GM12878 (cell line): ENCODE data around the gene SARDH. TPM values are rescaled to one million over a fixed set of nuclear protein-coding genes. Genes with fewer than 3 reads are reported as not detected.

Source experiments
- ATAC-seq: fragments of 200-7000 bp; cut with Tn5 transposase; 3 replicates; pipeline ENCODE4 v1.9.1; 2020; ENCODE audit warnings: mild to moderate bottlenecking, moderate library complexity
- BruUV-seq: library from RNA; stranded (reverse); fragments of 400-500 nt; replicated peaks from 2 replicates; lab custom pipeline; 2021; lab: Mats Ljungman, UMichigan
- CTCF ChIA-PET: fragments of 300-600 bp; sonication (Branson Sonifier 250); formaldehyde crosslinking; extraction: SDS; loops from one replicate; lab custom pipeline; 2021; ENCODE audit warnings: inconsistent platforms; lab: Yijun Ruan, JAX
- POLR2A ChIA-PET: fragments of 350-600 bp; formaldehyde crosslinking; extraction: SDS; loops from one replicate; lab custom pipeline; 2021; ENCODE audit warnings: inconsistent platforms; lab: Charles Lee
- RAD21 ChIA-PET: fragments of 300-600 bp; sonication (Branson Sonifier 250); formaldehyde crosslinking; loops from one replicate; lab custom pipeline; 2023; ENCODE audit warnings: antibody characterized with exemption; ENCODE audit not compliant: unreplicated experiment; lab: Charles Lee
- SMC1A ChIA-PET: fragments of 300-600 bp; sonication (Branson Sonifier 250); formaldehyde crosslinking; loops from one replicate; lab custom pipeline; 2023; ENCODE audit not compliant: unreplicated experiment, uncharacterized antibody; lab: Charles Lee
- DNase-seq: peaks from one replicate; pipeline ENCODE4 v3.0.0-alpha.2; 2011; ENCODE audit warnings: low read depth, low spot score
- FAIRE-seq: peaks from 3 replicates; lab custom pipeline; 2011; peaks lifted over from hg19 to GRCh38; lab: Jason Lieb, UNC
- H2AFZ ChIP-seq: 2 replicates; pipeline ENCODE4 v1.6.0; 2011; ENCODE audit warnings: low read depth, low read length, control low read depth; ENCODE audit not compliant: control insufficient read depth
- H3K27ac ChIP-seq: 2 replicates; pipeline ENCODE4 v1.5.1; 2011; ENCODE audit warnings: control low read depth; ENCODE audit not compliant: control insufficient read depth, insufficient read depth
- H3K27me3 ChIP-seq, 2 experiments: replicated peaks in 1 of 2; 2 replicates each; pipeline versions ENCODE4 v1.6.0 to v1.6.1; 2011; ENCODE audit warnings: low read length in 1 of 2; ENCODE audit not compliant: control insufficient read depth in 2 of 2, insufficient read depth in 2 of 2
- H3K36me3 ChIP-seq, 2 experiments: 2 replicates each; pipeline ENCODE4 v1.5.1; 2011; ENCODE audit warnings: low read length in 1 of 2; ENCODE audit not compliant: control insufficient read depth in 2 of 2, insufficient read depth in 2 of 2
- H3K4me1 ChIP-seq: 2 replicates; pipeline ENCODE4 v1.6.1; 2011; ENCODE audit warnings: mild to moderate bottlenecking, low read length, moderate library complexity, mixed read lengths; ENCODE audit not compliant: control insufficient read depth, insufficient read depth
- H3K4me2 ChIP-seq: 2 replicates; pipeline ENCODE4 v1.6.0; 2011; ENCODE audit warnings: control low read depth; ENCODE audit not compliant: control insufficient read depth, insufficient read depth
- H3K4me3 ChIP-seq: fragments of 200-600 bp; sonication (generic); 2 replicates; pipeline ENCODE4 v1.5.1; 2016
- H3K79me2 ChIP-seq: 2 replicates; pipeline ENCODE4 v1.6.0; 2011; ENCODE audit warnings: low read length; ENCODE audit not compliant: control insufficient read depth, insufficient read depth
- H3K9ac ChIP-seq: 2 replicates; pipeline ENCODE4 v1.8.0; 2011; ENCODE audit warnings: low read length, control low read depth, mixed read lengths; ENCODE audit not compliant: control insufficient read depth, insufficient read depth
- H3K9me3 ChIP-seq: replicated peaks from 3 replicates; pipeline ENCODE4 v1.5.1; 2011; ENCODE audit warnings: mild to moderate bottlenecking, low read length; ENCODE audit not compliant: control insufficient read depth, insufficient read depth
- H4K20me1 ChIP-seq: 2 replicates; pipeline ENCODE4 v1.6.0; 2011; ENCODE audit not compliant: control insufficient read depth, insufficient read depth
- CHD1 ChIP-seq: IDR thresholded peaks from 2 replicates; pipeline ENCODE4 v1.6.1; 2012; ENCODE audit warnings: low read depth, low read length, improper control_type of control experiment
- E2F4 ChIP-seq: IDR thresholded peaks from 2 replicates; pipeline ENCODE4 v1.6.1; 2012; ENCODE audit warnings: low read depth, low read length, improper control_type of control experiment
- EP300 ChIP-seq, 2 experiments: fragments of 150-350 bp in 1 of 2; IDR thresholded peaks; 2 replicates each; pipeline ENCODE4 v1.6.1; 2011 to 2012; ENCODE audit warnings: low read depth in 2 of 2, low read length in 2 of 2, borderline replicate concordance in 1 of 2, improper control_type of control experiment in 1 of 2, inconsistent platforms in 1 of 2; ENCODE audit not compliant: control insufficient read depth in 1 of 2
- EZH2 ChIP-seq: IDR thresholded peaks from 2 replicates; pipeline ENCODE4 v1.6.1; 2012; ENCODE audit warnings: low read depth, mild to moderate bottlenecking, control low read depth, inconsistent platforms, low read length, borderline replicate concordance; ENCODE audit not compliant: control insufficient read depth
- GATAD2B ChIP-seq: fragments of 450-650 bp; conservative IDR thresholded peaks from 2 replicates; pipeline ENCODE4 v1.6.1; 2017; ENCODE audit warnings: low read depth, mild to moderate bottlenecking, moderate library complexity
- IRF5 ChIP-seq: fragments of 450-650 bp; IDR thresholded peaks from 2 replicates; pipeline ENCODE4 v1.6.1; 2017; ENCODE audit warnings: borderline replicate concordance
- LARP7 ChIP-seq: fragments of 450-650 bp; IDR thresholded peaks from 2 replicates; pipeline ENCODE4 v1.6.1; 2017; ENCODE audit warnings: mild to moderate bottlenecking
- RBBP5 ChIP-seq: fragments of 200-600 bp; sonication (generic); conservative IDR thresholded peaks from 2 replicates; pipeline ENCODE4 v1.6.1; 2016
- RELB ChIP-seq: fragments of 450-650 bp; IDR thresholded peaks from 2 replicates; pipeline ENCODE4 v1.6.1; 2017; ENCODE audit warnings: low read depth, mild to moderate bottlenecking, moderate library complexity
- SIN3A ChIP-seq: IDR thresholded peaks from 2 replicates; pipeline ENCODE4 v1.6.1; 2012; ENCODE audit warnings: low read depth, low read length, improper control_type of control experiment
- WRNIP1 ChIP-seq: IDR thresholded peaks from 2 replicates; pipeline ENCODE4 v1.6.1; 2011; ENCODE audit warnings: low read depth, low read length, improper control_type of control experiment, borderline replicate concordance
- ZNF207 ChIP-seq: fragments of 450-650 bp; IDR thresholded peaks from 2 replicates; pipeline ENCODE4 v1.6.1; 2014; ENCODE audit warnings: antibody characterized with exemption, mild to moderate bottlenecking, borderline replicate concordance
- ZSCAN29 ChIP-seq: fragments of 450-650 bp; IDR thresholded peaks from 2 replicates; pipeline ENCODE4 v1.6.1; 2017; ENCODE audit warnings: mild to moderate bottlenecking, moderate library complexity
- whole genome bisulfite sequencing: methylation state at CpG from one replicate; pipeline ENCODE4 v1.1.6; 2016; ENCODE audit warnings: low lambda C conversion rate; ENCODE audit not compliant: insufficient replicate concordance, insufficient coverage; ENCODE audit errors: missing lambda C conversion rate; 5-methylcytosine and 5-hydroxymethylcytosine counted together
- in situ Hi-C: fragments of 300-500 bp; cut with MboI; formaldehyde crosslinking; loops from 9 replicates; pipeline ENCODE4 v1.14.3; 2018; ENCODE audit warnings: mixed read lengths
- intact Hi-C: fragments of 100-400 bp; cut with micrococcal nuclease; formaldehyde crosslinking; loops from one replicate; pipeline ENCODE4 v1.14.2; 2022; ENCODE audit not compliant: unreplicated experiment
- polyA plus RNA-seq, 11 experiments: library from polyadenylated mRNA; depleted of rRNA in 4 of 11; unstranded in 6 of 11; stranded (reverse) in 5 of 11; fragments of >200 nt; fragmentation: Nextera tagmentation in 4 of 11; fragmentation: Illumina TruSeq in 1 of 11; extraction: Ambion mirVana in 4 of 11; extraction: Trizol in 1 of 11; gene quantifications; 1 replicate in 1 of 11; 2 replicates in 10 of 11; pipeline versions ENCODE4 v1.2.1 to v1.2.3, GENCODE V29; 2011 to 2016; ENCODE audit warnings: inconsistent platforms in 2 of 11, missing spikeins in 2 of 11, low read depth in 1 of 11
- total RNA-seq, 4 experiments: library from RNA; depleted of rRNA in 3 of 4; stranded (reverse); fragments of >200 nt in 3 of 4; fragmentation: Illumina TruSeq in 1 of 4; extraction: Trizol in 1 of 4; gene quantifications; 2 replicates each; pipeline versions ENCODE4 v1.2.1 to v1.2.3, GENCODE V29; 2013 to 2021
- TF ChIP-seq, protein P1 (sequence below): fragments of 450-650 bp; IDR thresholded peaks from 2 replicates; pipeline ENCODE4 v1.6.1; 2016; ENCODE audit warnings: mild to moderate bottlenecking, moderate library complexity, borderline replicate concordance

Gene SARDH
- total and polyA plus RNA-seq, 10 of the 15 experiments (the other 5 are each of a cell fraction or from before 2014, with no cell fraction given) = 0.03 to 0.15 (median 0.10) TPM; not detected in 6

DNA sequence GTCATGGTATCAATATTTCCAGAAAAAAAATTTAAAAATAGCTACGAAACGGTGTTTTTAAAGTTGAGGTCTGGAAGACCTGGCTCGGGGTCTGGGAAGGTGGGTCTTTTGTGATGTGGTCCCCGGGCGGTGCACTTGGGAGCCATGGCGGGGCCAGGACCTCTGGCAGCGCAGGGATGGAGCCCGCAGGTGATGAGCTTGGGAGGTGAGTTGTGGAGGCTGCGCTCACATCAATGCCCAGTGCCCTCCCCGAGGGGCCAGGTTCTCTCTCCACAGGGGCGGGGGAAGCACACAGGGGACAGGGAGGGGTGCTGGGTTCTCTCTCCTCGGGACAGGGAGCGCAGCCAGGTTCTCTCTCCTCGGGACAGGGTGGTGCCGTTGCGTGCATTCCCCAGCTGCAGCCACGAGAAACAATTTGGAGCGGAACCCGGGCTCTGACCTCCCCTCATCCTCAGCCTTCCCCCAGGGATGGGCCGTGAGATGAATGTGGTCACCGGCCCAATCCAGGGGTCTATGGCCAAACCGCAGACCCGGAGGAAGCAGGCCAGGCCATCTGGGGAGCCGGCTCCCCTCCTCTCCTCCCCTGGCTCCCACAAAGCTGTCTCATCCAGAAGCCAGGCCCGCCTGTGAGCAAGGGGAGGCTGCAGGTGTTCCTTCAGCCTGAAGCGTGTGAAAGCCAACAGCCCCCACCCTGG, 76.2 kb downstream of the SARDH start (continued):
- TF ChIP-seq, protein P1, sequence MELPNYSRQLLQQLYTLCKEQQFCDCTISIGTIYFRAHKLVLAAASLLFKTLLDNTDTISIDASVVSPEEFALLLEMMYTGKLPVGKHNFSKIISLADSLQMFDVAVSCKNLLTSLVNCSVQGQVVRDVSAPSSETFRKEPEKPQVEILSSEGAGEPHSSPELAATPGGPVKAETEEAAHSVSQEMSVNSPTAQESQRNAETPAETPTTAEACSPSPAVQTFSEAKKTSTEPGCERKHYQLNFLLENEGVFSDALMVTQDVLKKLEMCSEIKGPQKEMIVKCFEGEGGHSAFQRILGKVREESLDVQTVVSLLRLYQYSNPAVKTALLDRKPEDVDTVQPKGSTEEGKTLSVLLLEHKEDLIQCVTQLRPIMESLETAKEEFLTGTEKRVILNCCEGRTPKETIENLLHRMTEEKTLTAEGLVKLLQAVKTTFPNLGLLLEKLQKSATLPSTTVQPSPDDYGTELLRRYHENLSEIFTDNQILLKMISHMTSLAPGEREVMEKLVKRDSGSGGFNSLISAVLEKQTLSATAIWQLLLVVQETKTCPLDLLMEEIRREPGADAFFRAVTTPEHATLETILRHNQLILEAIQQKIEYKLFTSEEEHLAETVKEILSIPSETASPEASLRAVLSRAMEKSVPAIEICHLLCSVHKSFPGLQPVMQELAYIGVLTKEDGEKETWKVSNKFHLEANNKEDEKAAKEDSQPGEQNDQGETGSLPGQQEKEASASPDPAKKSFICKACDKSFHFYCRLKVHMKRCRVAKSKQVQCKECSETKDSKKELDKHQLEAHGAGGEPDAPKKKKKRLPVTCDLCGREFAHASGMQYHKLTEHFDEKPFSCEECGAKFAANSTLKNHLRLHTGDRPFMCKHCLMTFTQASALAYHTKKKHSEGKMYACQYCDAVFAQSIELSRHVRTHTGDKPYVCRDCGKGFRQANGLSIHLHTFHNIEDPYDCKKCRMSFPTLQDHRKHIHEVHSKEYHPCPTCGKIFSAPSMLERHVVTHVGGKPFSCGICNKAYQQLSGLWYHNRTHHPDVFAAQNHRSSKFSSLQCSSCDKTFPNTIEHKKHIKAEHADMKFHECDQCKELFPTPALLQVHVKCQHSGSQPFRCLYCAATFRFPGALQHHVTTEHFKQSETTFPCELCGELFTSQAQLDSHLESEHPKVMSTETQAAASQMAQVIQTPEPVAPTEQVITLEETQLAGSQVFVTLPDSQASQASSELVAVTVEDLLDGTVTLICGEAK = no peak
- TF ChIP-seq ZSCAN29 = no peak
- TF ChIP-seq EP300 (IDR thresholded peaks at IDR 0.05; ENCODE audit: borderline replicate concordance in 1 of 2, control insufficient read depth in 1 of 2, low read depth in 2 of 2, low read length in 2 of 2) = no peak
- no peak for TF ChIP-seq WRNIP1

- H3K36me3 ChIP-seq = no peaks in the 10 kb centered on the region
- FAIRE-seq (no peak), DNase-seq (no peak), ATAC-seq (no peak)
- BruUV-seq = no TSS peak
- H3K27ac ChIP-seq = no peak overlapping the region
- ChIA-PET RAD21 (no interaction called here), SMC1A (no interaction called here), CTCF (interaction anchor here (1.2 kb wide), 1 partner anchor 13 kb away, joined by 4 read pairs; no protein-coding TSS in a partner anchor), POLR2A (no interaction called here)
- H2AFZ ChIP-seq = no peak overlapping the region
- no peak overlapping the region for H3K4me3 ChIP-seq
- no peaks in the 10 kb centered on the region for H3K4me1 ChIP-seq
- no peaks in the 10 kb centered on the region for H3K79me2 ChIP-seq
- no peaks in the 10 kb centered on the region for H3K9me3 ChIP-seq
- no peak overlapping the region for H3K4me2 ChIP-seq
- H4K20me1 ChIP-seq = no peaks in the 10 kb centered on the region
- WGBS = 40% methylated on average over 13 of the region's 13 CpGs
- in situ Hi-C loops (no loop called here), intact Hi-C loops (no loop called here)
- peaks cover 5 to 8% of the 10 kb centered on the region in 2 experiments; a peak in 3 of 4 replicates for H3K27me3 ChIP-seq
- H3K9ac ChIP-seq = no peak overlapping the region
- TF ChIP-seq IRF5 (no peak), GATAD2B (no peak), EZH2 (no peak), SIN3A (no peak), ZNF207 (no peak), LARP7 (no peak), E2F4 (no peak), RBBP5 (no peak), RELB (no peak), CHD1 (no peak)
Measured at GRCh38 chr9:133659516-133659915, 78.6 kb downstream of the SARDH start.
